ENCODE data around the gene RBBP8NL. TPM values are rescaled to one million over a fixed set of nuclear protein-coding genes. Genes with fewer than 3 reads are reported as not detected.

The RBBP8NL gene
- total and polyA plus RNA-seq, 2 of the 8 experiments (the other 6 are each of a cell fraction or from before 2014, with no cell fraction given): 0.43 to 0.48 TPM

DNA sequence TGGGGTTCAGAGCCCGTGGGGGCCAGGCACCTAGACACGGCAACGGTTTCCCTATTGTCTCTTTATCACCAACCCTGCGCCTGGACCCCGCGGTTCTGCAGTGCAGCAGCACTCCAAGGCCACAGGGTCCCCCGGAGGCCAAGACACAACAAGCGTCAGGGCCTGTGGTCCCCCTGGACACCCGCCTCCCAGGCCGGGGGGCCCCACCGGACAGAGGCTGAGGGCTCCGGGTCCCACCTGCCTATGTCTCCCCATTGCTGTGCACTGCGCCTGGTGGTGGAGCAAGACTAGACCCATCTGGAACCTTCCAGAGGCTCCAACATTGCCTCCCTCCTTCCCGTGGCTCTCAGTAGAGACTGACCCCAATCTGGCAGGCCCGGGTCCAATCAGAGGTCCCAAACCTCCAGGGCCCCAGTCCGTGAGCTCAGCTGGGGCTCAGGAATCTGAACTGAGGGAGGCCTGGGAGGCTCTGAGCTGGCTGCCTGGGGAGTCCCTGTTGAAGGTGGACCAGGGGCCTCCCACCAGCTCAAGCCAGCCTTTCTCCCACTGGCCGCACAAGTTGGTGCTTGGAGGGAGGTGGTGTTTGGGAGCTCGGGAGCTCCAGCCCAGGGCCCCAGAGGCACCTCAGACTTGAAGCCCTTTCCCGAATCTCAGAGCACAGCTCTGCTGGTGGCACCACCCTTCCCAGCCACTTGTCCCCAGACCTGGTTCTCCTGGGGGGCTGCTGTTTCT lies 39.6 kb upstream of the RBBP8NL start (continued):
- TF ChIP-seq CTBP2 (IDR thresholded peaks at IDR 0.05; ENCODE audit: borderline replicate concordance, insufficient read depth, insufficient read length, low read length) (no peak), CREB1 (IDR thresholded peaks at IDR 0.05) (no peak), EGR1 (IDR thresholded peaks at IDR 0.05; ENCODE audit: borderline replicate concordance, low read depth, low read length) (no peak), TAF1 (IDR thresholded peaks at IDR 0.05; ENCODE audit: low read depth, low read length) (no peak), CHD1 (IDR thresholded peaks at IDR 0.05; ENCODE audit: low read depth, low read length) (no peak), TCF12 (IDR thresholded peaks at IDR 0.05; ENCODE audit: low read depth, low read length) (no peak), JUND (IDR thresholded peaks at IDR 0.05; ENCODE audit: low read length) (no peak)
- TF ChIP-seq, protein P1, sequence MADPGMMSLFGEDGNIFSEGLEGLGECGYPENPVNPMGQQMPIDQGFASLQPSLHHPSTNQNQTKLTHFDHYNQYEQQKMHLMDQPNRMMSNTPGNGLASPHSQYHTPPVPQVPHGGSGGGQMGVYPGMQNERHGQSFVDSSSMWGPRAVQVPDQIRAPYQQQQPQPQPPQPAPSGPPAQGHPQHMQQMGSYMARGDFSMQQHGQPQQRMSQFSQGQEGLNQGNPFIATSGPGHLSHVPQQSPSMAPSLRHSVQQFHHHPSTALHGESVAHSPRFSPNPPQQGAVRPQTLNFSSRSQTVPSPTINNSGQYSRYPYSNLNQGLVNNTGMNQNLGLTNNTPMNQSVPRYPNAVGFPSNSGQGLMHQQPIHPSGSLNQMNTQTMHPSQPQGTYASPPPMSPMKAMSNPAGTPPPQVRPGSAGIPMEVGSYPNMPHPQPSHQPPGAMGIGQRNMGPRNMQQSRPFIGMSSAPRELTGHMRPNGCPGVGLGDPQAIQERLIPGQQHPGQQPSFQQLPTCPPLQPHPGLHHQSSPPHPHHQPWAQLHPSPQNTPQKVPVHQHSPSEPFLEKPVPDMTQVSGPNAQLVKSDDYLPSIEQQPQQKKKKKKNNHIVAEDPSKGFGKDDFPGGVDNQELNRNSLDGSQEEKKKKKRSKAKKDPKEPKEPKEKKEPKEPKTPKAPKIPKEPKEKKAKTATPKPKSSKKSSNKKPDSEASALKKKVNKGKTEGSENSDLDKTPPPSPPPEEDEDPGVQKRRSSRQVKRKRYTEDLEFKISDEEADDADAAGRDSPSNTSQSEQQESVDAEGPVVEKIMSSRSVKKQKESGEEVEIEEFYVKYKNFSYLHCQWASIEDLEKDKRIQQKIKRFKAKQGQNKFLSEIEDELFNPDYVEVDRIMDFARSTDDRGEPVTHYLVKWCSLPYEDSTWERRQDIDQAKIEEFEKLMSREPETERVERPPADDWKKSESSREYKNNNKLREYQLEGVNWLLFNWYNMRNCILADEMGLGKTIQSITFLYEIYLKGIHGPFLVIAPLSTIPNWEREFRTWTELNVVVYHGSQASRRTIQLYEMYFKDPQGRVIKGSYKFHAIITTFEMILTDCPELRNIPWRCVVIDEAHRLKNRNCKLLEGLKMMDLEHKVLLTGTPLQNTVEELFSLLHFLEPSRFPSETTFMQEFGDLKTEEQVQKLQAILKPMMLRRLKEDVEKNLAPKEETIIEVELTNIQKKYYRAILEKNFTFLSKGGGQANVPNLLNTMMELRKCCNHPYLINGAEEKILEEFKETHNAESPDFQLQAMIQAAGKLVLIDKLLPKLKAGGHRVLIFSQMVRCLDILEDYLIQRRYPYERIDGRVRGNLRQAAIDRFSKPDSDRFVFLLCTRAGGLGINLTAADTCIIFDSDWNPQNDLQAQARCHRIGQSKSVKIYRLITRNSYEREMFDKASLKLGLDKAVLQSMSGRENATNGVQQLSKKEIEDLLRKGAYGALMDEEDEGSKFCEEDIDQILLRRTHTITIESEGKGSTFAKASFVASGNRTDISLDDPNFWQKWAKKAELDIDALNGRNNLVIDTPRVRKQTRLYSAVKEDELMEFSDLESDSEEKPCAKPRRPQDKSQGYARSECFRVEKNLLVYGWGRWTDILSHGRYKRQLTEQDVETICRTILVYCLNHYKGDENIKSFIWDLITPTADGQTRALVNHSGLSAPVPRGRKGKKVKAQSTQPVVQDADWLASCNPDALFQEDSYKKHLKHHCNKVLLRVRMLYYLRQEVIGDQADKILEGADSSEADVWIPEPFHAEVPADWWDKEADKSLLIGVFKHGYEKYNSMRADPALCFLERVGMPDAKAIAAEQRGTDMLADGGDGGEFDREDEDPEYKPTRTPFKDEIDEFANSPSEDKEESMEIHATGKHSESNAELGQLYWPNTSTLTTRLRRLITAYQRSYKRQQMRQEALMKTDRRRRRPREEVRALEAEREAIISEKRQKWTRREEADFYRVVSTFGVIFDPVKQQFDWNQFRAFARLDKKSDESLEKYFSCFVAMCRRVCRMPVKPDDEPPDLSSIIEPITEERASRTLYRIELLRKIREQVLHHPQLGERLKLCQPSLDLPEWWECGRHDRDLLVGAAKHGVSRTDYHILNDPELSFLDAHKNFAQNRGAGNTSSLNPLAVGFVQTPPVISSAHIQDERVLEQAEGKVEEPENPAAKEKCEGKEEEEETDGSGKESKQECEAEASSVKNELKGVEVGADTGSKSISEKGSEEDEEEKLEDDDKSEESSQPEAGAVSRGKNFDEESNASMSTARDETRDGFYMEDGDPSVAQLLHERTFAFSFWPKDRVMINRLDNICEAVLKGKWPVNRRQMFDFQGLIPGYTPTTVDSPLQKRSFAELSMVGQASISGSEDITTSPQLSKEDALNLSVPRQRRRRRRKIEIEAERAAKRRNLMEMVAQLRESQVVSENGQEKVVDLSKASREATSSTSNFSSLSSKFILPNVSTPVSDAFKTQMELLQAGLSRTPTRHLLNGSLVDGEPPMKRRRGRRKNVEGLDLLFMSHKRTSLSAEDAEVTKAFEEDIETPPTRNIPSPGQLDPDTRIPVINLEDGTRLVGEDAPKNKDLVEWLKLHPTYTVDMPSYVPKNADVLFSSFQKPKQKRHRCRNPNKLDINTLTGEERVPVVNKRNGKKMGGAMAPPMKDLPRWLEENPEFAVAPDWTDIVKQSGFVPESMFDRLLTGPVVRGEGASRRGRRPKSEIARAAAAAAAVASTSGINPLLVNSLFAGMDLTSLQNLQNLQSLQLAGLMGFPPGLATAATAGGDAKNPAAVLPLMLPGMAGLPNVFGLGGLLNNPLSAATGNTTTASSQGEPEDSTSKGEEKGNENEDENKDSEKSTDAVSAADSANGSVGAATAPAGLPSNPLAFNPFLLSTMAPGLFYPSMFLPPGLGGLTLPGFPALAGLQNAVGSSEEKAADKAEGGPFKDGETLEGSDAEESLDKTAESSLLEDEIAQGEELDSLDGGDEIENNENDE (IDR thresholded peaks at IDR 0.05; ENCODE audit: insufficient replicate concordance, low read length): no peak
- TF ChIP-seq, protein P2, sequence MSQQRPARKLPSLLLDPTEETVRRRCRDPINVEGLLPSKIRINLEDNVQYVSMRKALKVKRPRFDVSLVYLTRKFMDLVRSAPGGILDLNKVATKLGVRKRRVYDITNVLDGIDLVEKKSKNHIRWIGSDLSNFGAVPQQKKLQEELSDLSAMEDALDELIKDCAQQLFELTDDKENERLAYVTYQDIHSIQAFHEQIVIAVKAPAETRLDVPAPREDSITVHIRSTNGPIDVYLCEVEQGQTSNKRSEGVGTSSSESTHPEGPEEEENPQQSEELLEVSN (IDR thresholded peaks at IDR 0.05): no peak

Data from H1 (cell line).